Left ventricle myocardium inferior (tissue), 1 donor: ENCODE results near the gene LTBP1. TPM values are rescaled to one million over a fixed set of nuclear protein-coding genes. Genes with fewer than 3 reads are reported as not detected.

Experiments
- DNase-seq: peaks from one replicate; pipeline ENCODE4 v3.0.0-alpha.2; 2020
- H3K27ac ChIP-seq: fragments of 200-600 bp; replicated peaks from 2 replicates; pipeline ENCODE4 v1.8.0; 2021
- H3K27me3 ChIP-seq: fragments of 200-600 bp; 2 replicates; pipeline ENCODE4 v1.8.0; 2021; ENCODE audit warnings: low read depth
- H3K36me3 ChIP-seq: fragments of 200-600 bp; 2 replicates; pipeline ENCODE4 v1.8.0; 2021
- H3K4me1 ChIP-seq: fragments of 200-600 bp; 2 replicates; pipeline ENCODE4 v1.8.0; 2021
- H3K4me3 ChIP-seq: fragments of 200-600 bp; 2 replicates; pipeline ENCODE4 v1.8.0; 2021; ENCODE audit warnings: mild to moderate bottlenecking, moderate library complexity
- H3K9me3 ChIP-seq: fragments of 200-600 bp; replicated peaks from 2 replicates; pipeline ENCODE4 v1.8.0; 2021
- CTCF ChIP-seq: fragments of 200-600 bp; IDR thresholded peaks from 2 replicates; pipeline ENCODE4 v1.8.0; 2021; ENCODE audit warnings: antibody characterized with exemption, mild to moderate bottlenecking, borderline replicate concordance
- intact Hi-C: fragments of 100-400 bp; cut with micrococcal nuclease; formaldehyde crosslinking; loops from one replicate; pipeline ENCODE4 v1.11.0; 2022
- total RNA-seq: library from RNA; stranded (reverse); fragmentation: NEBNext Ultra II Directional; extraction: Animal tissue kit (Norgen Biotek cat#: 25700); gene quantifications from one replicate; pipeline ENCODE4 v1.2.1, GENCODE V29; 2021
- donor health status: DM: no; HTN: yes; CAD: no; lungs with severe emphysema.

Gene LTBP1
- total RNA-seq, 1 donor from 2014 or later, result 88.9 TPM

GRCh38 chr2:32932825-32933755 lies 13.7 kb upstream of the LTBP1 start:
- intact Hi-C loops, result no loop called here
- no peaks in the 10 kb centered on the region for H3K4me1 ChIP-seq
- no peak overlapping the region for H3K4me3 ChIP-seq
- DNase-seq, result no peak
- TF ChIP-seq CTCF, result no peak
- no peaks in the 10 kb centered on the region for H3K36me3 ChIP-seq
- H3K27me3 ChIP-seq, result no peaks in the 10 kb centered on the region
- no peaks in the 10 kb centered on the region for H3K9me3 ChIP-seq
- no peak overlapping the region for H3K27ac ChIP-seq

- Histone ChIP-seq H3K4me3 (no peak overlapping the region), H3K4me1 (peaks cover 6% of the 10 kb centered on the region), H3K9me3 (no peaks in the 10 kb centered on the region), H3K27ac (no peak overlapping the region), H3K36me3 (no peaks in the 10 kb centered on the region), H3K27me3 (no peaks in the 10 kb centered on the region)
- DNase-seq, result no peak
- intact Hi-C loops, result no loop called here
- TF ChIP-seq CTCF, result no peak
Measured at GRCh38 chr2:32933756-32934095, 13.0 kb upstream of the LTBP1 start.

GRCh38 chr2:32937602-32938448 lies 8.9 kb upstream of the LTBP1 start:
- Histone ChIP-seq H3K36me3 (no peaks in the 10 kb centered on the region), H3K4me3 (no peak overlapping the region), H3K9me3 (no peaks in the 10 kb centered on the region), H3K27me3 (no peaks in the 10 kb centered on the region), H3K27ac (no peak overlapping the region), H3K4me1 (peaks cover 16% of the 10 kb centered on the region)
- intact Hi-C loops, result no loop called here
- DNase-seq, result no peak
- no peak for TF ChIP-seq CTCF

- Histone ChIP-seq H3K36me3 (no peaks in the 10 kb centered on the region), H3K27ac (no peak overlapping the region), H3K4me3 (no peak overlapping the region), H3K27me3 (no peaks in the 10 kb centered on the region), H3K4me1 (peaks cover 16% of the 10 kb centered on the region), H3K9me3 (no peaks in the 10 kb centered on the region)
- no peak for TF ChIP-seq CTCF
- intact Hi-C loops, result no loop called here
- no peak for DNase-seq
Measured at GRCh38 chr2:32938934-32939333, 7.8 kb upstream of the LTBP1 start.

- intact Hi-C loops, result loop anchor here (10.0 kb wide), 2 partner anchors 166 to 644 kb away; no protein-coding TSS in a partner anchor
Measured at GRCh38 chr2:32940316-32940997, 6.3 kb upstream of the LTBP1 start.

More at GRCh38 chr2:32940316-32940997, 6.3 kb upstream of the LTBP1 start:
- H3K4me1 ChIP-seq, result peaks cover 16% of the 10 kb centered on the region
- no peaks in the 10 kb centered on the region for H3K36me3 ChIP-seq
- DNase-seq, result no peak
- no peak overlapping the region for H3K4me3 ChIP-seq
- H3K9me3 ChIP-seq, result no peaks in the 10 kb centered on the region
- H3K27ac ChIP-seq, result no peak overlapping the region
- no peak for TF ChIP-seq CTCF
- no peaks in the 10 kb centered on the region for H3K27me3 ChIP-seq
